Neural crest cell (in vitro differentiated cells): Measurements from ENCODE around the gene LECT2. TPM values are rescaled to one million over a fixed set of nuclear protein-coding genes. Genes with fewer than 3 reads are reported as not detected.

Source experiments
- DNase-seq: peaks from one replicate; pipeline ENCODE4 v3.0.0; 2021; ENCODE audit warnings: low read depth, mixed read lengths, low spot score
- H3K27ac Mint-ChIP-seq: one replicate; pipeline ENCODE4 v1.8.0; 2021; ENCODE audit warnings: mild to moderate bottlenecking, mixed read lengths; ENCODE audit not compliant: unreplicated experiment
- H3K27me3 Mint-ChIP-seq: 2 replicates; pipeline ENCODE4 v1.8.0; 2021; ENCODE audit warnings: low read depth, mild to moderate bottlenecking, mixed read lengths
- H3K36me3 Mint-ChIP-seq: 2 replicates; pipeline ENCODE4 v1.8.0; 2021; ENCODE audit warnings: low read depth, mild to moderate bottlenecking, mixed read lengths
- H3K4me1 Mint-ChIP-seq: 2 replicates; pipeline ENCODE4 v1.8.0; 2021; ENCODE audit warnings: mixed read lengths
- H3K4me3 Mint-ChIP-seq: one replicate; pipeline ENCODE4 v1.8.0; 2021; ENCODE audit warnings: mild to moderate bottlenecking, mixed read lengths
- H3K9me3 Mint-ChIP-seq: 2 replicates; pipeline ENCODE4 v1.8.0; 2021; ENCODE audit warnings: mixed read lengths
- total RNA-seq: library from RNA; stranded (reverse); gene quantifications from 2 replicates; pipeline ENCODE4 v1.2.1, GENCODE V29; 2021
- TF ChIP-seq, protein P1 (sequence below): fragments of 200-600 bp; sonication (generic); conservative IDR thresholded peaks from 2 replicates; pipeline ENCODE4 v1.5.0; 2021; ENCODE audit warnings: antibody characterized with exemption, mild to moderate bottlenecking

The LECT2 gene
- total RNA-seq, 1 donor from 2014 or later: not detected

DNA sequence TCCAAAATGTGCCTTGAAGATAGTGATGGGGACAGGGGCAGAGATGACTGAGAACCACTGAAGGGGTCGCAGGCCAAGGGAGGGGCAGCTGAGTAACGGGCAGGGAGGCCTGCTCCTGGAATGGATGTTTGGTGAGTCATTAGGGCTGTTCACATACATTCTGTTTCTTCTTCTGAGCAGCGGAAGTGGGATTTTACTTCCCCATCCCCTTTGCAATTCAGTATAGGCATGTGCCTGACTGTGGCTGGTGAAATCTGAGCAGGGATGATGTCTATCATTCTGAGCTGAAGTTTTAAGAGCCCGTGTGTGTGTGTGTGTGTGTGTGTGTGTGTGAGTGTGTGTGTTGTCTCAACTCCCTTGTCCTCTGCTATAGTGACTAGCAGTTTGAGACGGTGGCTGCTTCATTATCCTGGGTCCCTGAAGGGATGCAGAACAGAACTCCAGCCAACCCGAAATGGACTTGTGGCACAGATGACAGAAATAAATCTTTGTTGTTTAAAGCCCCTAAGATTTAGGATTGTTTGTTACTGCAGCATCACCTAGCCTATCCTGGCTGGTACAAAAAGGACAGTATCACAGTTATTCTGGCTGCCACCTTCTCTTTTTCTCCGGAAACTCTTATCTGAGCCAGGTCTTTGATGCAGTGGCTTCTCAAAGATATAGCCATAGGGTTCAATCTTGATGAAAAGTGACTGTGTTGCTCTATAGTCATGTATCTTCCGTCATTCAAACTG is 44.8 kb upstream of the LECT2 start:
- Mint-ChIP-seq H3K27ac (peak overlapping the region; percentile 65), H3K36me3 (no peaks in the 10 kb centered on the region), H3K27me3 (peaks cover 5% of the 10 kb centered on the region), H3K4me3 (no peak overlapping the region), H3K9me3 (peaks cover 3% of the 10 kb centered on the region), H3K4me1 (peaks cover 7% of the 10 kb centered on the region)
- TF ChIP-seq, protein P1, sequence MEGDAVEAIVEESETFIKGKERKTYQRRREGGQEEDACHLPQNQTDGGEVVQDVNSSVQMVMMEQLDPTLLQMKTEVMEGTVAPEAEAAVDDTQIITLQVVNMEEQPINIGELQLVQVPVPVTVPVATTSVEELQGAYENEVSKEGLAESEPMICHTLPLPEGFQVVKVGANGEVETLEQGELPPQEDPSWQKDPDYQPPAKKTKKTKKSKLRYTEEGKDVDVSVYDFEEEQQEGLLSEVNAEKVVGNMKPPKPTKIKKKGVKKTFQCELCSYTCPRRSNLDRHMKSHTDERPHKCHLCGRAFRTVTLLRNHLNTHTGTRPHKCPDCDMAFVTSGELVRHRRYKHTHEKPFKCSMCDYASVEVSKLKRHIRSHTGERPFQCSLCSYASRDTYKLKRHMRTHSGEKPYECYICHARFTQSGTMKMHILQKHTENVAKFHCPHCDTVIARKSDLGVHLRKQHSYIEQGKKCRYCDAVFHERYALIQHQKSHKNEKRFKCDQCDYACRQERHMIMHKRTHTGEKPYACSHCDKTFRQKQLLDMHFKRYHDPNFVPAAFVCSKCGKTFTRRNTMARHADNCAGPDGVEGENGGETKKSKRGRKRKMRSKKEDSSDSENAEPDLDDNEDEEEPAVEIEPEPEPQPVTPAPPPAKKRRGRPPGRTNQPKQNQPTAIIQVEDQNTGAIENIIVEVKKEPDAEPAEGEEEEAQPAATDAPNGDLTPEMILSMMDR: no peak
- DNase-seq: no peak

- DNase-seq: no peak
- Mint-ChIP-seq H3K4me1 (peaks cover 10% of the 10 kb centered on the region), H3K4me3 (no peak overlapping the region), H3K27me3 (peaks cover 5% of the 10 kb centered on the region), H3K9me3 (peaks cover 3% of the 10 kb centered on the region), H3K27ac (no peak overlapping the region), H3K36me3 (no peaks in the 10 kb centered on the region)
- TF ChIP-seq, protein P1: no peak
Measured at GRCh38 chr5:135998889-135999288, 44.1 kb upstream of the LECT2 start.

DNA sequence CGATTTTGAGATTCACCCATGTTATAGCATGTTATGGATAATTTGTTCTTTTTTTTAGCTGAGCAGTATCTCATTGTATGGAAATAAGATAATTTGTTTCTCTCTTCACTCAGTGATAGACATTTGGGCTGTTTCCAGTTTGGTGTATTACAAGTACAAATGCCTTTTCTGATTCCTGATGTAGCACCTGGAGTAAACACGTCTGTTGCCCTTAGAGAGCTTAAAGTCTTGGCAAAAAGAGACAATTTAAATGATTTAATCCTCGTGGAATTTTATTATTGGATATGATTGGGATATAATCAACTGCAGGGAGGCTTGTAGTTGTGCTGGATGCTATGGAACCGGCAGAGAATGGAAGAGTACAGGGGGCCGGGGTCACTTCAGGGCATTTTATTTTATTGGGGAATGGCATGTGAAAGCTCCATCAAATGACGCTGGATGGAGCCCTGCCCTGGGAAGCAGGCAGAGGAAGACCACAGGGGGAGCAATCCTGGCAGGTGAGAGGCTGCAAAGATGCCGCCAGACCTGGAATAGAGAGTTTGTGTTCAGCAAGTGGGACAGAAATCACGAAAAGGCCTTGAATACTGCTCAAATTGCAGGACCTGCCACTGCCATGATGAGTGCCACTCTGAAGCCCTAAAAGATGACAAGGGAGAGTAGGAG is 43.0 kb upstream of the LECT2 start:
- no peaks in the 10 kb centered on the region for H3K36me3 Mint-ChIP-seq
- DNase-seq: no peak
- peaks cover 16% of the 10 kb centered on the region for H3K4me1 Mint-ChIP-seq
- TF ChIP-seq, protein P1: no peak
- H3K27ac Mint-ChIP-seq: no peak overlapping the region
- H3K4me3 Mint-ChIP-seq: no peak overlapping the region
- H3K27me3 Mint-ChIP-seq: peaks cover 5% of the 10 kb centered on the region
- peaks cover 3% of the 10 kb centered on the region for H3K9me3 Mint-ChIP-seq

GRCh38 chr5:135996611-135997010 is 41.8 kb upstream of the LECT2 start:
- peaks cover 11% of the 10 kb centered on the region for H3K4me1 Mint-ChIP-seq

DNA sequence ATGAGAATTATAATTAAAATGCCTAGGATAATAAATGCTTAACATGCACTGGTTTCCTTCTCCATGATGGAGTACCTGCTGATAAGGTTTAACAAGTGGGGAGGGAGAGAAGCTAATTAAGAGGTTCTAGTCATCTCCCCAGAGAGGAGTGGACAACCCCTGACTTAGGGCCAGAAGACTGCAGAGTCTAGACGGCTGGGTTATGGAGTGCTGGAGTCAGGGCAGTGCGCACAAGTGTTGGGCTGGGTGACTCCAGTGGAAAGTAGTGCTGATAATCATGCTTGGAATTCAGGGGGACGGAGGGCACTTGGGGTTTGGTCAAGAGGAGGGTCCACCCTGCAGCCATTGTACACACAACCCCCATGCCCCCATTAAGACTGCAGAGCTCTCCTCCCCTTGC is 41.2 kb upstream of the LECT2 start:
- H3K4me1 Mint-ChIP-seq: peaks cover 10% of the 10 kb centered on the region
- TF ChIP-seq, protein P1: no peak
- DNase-seq: no peak
- peaks cover 3% of the 10 kb centered on the region for H3K9me3 Mint-ChIP-seq
- H3K27me3 Mint-ChIP-seq: peaks cover 5% of the 10 kb centered on the region
- H3K36me3 Mint-ChIP-seq: no peaks in the 10 kb centered on the region
- no peak overlapping the region for H3K27ac Mint-ChIP-seq
- no peak overlapping the region for H3K4me3 Mint-ChIP-seq

More at GRCh38 chr5:135996611-135997010, 41.8 kb upstream of the LECT2 start:
- Mint-ChIP-seq H3K27ac (no peak overlapping the region), H3K4me3 (no peak overlapping the region), H3K9me3 (peaks cover 3% of the 10 kb centered on the region), H3K36me3 (no peaks in the 10 kb centered on the region), H3K27me3 (peaks cover 5% of the 10 kb centered on the region)
- TF ChIP-seq, protein P1: no peak
- no peak for DNase-seq
